Keratinocyte (primary cell): ENCODE measurements around the gene ZNF77. TPM values are rescaled to one million over a fixed set of nuclear protein-coding genes. Genes with fewer than 3 reads are reported as not detected.

Experiments
- DNase-seq: peaks from one replicate; pipeline ENCODE4 v3.0.0-alpha.2; 2011; ENCODE audit warnings: low read depth, missing footprints, low spot score
- FAIRE-seq: peaks from 2 replicates; lab custom pipeline; 2011; peaks lifted over from hg19 to GRCh38; lab: Jason Lieb, UNC
- H2AFZ ChIP-seq: 2 replicates; pipeline ENCODE4 v1.6.0; 2012; ENCODE audit warnings: low read length, control low read depth, inconsistent platforms; ENCODE audit not compliant: control insufficient read depth
- H3K27ac ChIP-seq: 2 replicates; pipeline ENCODE4 v1.5.1; 2011; ENCODE audit warnings: low read length; ENCODE audit not compliant: control insufficient read depth, insufficient read depth
- H3K27me3 ChIP-seq: 3 replicates; pipeline ENCODE4 v1.6.0; 2011; ENCODE audit warnings: low read length; ENCODE audit not compliant: control insufficient read depth, insufficient read depth; ENCODE audit errors: extremely low read depth
- H3K36me3 ChIP-seq, 2 experiments: 2 replicates in 1 of 2; 3 replicates in 1 of 2; pipeline ENCODE4 v1.5.1; 2011; ENCODE audit warnings: low read length in 2 of 2, mild to moderate bottlenecking in 1 of 2; ENCODE audit not compliant: control insufficient read depth in 2 of 2, insufficient read depth in 2 of 2; ENCODE audit errors: extremely low read depth in 1 of 2
- H3K4me1 ChIP-seq: 3 replicates; pipeline ENCODE4 v1.5.1; 2011; ENCODE audit warnings: low read length; ENCODE audit not compliant: control insufficient read depth, insufficient read depth; ENCODE audit errors: extremely low read depth
- H3K4me2 ChIP-seq: 3 replicates; pipeline ENCODE4 v1.6.0; 2011; ENCODE audit warnings: low read depth, low read length; ENCODE audit not compliant: control insufficient read depth, insufficient read depth; ENCODE audit errors: extremely low read depth
- H3K4me3 ChIP-seq, 3 experiments: fragments of 200-600 bp in 1 of 3; sonication (generic) in 1 of 3; 2 replicates in 2 of 3; 3 replicates in 1 of 3; pipeline ENCODE4 v1.5.1; 2011 to 2016; ENCODE audit warnings: low read length in 3 of 3, mild to moderate bottlenecking in 3 of 3, control low read depth in 2 of 3, inconsistent platforms in 1 of 3, low read depth in 1 of 3, mixed read lengths in 1 of 3, mixed run types in 1 of 3, moderate library complexity in 1 of 3; ENCODE audit not compliant: control insufficient read depth in 2 of 3, insufficient read depth in 2 of 3; ENCODE audit errors: extremely low read depth in 1 of 3
- H3K79me2 ChIP-seq: 2 replicates; pipeline ENCODE4 v1.6.0; 2012; ENCODE audit warnings: low read length; ENCODE audit not compliant: control insufficient read depth, insufficient read depth
- H3K9ac ChIP-seq: 3 replicates; pipeline ENCODE4 v1.6.0; 2011; ENCODE audit warnings: low read length; ENCODE audit not compliant: control insufficient read depth, insufficient read depth; ENCODE audit errors: extremely low read depth
- H3K9me1 ChIP-seq: 3 replicates; pipeline ENCODE4 v1.6.0; 2011; ENCODE audit warnings: low read length; ENCODE audit not compliant: control insufficient read depth, insufficient read depth; ENCODE audit errors: extremely low read depth
- H3K9me3 ChIP-seq: 2 replicates; pipeline ENCODE4 v1.5.1; 2012; ENCODE audit warnings: low read depth, low read length; ENCODE audit not compliant: control insufficient read depth
- H4K20me1 ChIP-seq: 3 replicates; pipeline ENCODE4 v1.6.0; 2011; ENCODE audit warnings: low read length; ENCODE audit not compliant: control insufficient read depth, insufficient read depth; ENCODE audit errors: extremely low read depth
- EZH2 ChIP-seq: IDR thresholded peaks from one replicate; pipeline ENCODE4 v1.6.1; 2012; ENCODE audit warnings: inconsistent platforms, mild to moderate bottlenecking, low read length, moderate library complexity
- dilution Hi-C: fragments of 300-500 bp; cut with MboI; formaldehyde crosslinking; loops from one replicate; pipeline ENCODE4 v1.7.0; 2020; ENCODE audit warnings: low sequenced_read_pairs; ENCODE audit not compliant: extremely low pct_ligation_motif_present
- polyA plus RNA-seq, 5 experiments: library from polyadenylated mRNA; depleted of rRNA in 3 of 5; stranded (reverse) in 3 of 5; stranded (forward) in 1 of 5; unstranded in 1 of 5; fragments of >200 nt; gene quantifications; 1 replicate in 1 of 5; 2 replicates in 3 of 5; 3 replicates in 1 of 5; pipeline versions ENCODE4 v1.2.1 to v1.2.3, GENCODE V29; 2011 to 2012; ENCODE audit warnings: missing spikeins in 2 of 5, low read depth in 1 of 5, low replicate concordance in 1 of 5
- TF ChIP-seq, protein P1 (sequence below), 3 experiments: IDR thresholded peaks in 1 of 3; conservative IDR thresholded peaks in 1 of 3; optimal IDR thresholded peaks in 1 of 3; 2 replicates in 2 of 3; 3 replicates in 1 of 3; pipeline versions ENCODE3 to v1.5.1; 2011; ENCODE audit warnings: low read length in 3 of 3, mild to moderate bottlenecking in 3 of 3, moderate library complexity in 2 of 3, control low read depth in 1 of 3, inconsistent platforms in 1 of 3; ENCODE audit not compliant: insufficient read depth in 2 of 3; ENCODE audit errors: extremely low read depth in 1 of 3

ZNF77 gene
- polyA plus RNA-seq, 1 donor (not counting 4 experiments of a cell fraction or from before 2014, with no cell fraction given), result 6.0 TPM

DNA sequence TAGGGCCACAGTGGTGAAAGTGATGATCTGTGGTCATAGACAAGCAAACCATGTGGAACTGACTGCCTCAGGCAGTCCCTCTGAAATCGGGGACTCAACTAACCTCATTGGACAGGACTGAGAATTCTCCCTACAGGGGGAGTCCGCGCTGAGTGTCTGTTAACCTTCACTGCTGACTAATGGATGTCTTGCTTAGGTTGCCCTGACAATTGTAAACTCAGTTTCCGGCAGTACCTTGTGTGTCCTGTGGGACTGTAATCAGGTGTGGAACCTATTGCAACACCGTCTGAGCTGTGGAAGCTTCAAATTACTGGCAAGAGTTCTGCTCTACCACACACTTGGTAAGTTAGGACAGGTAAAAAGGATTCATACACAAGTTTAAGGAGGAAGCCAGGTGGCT lies 21.8 kb downstream of the ZNF77 start:
- H2AFZ ChIP-seq, result no peak overlapping the region
- no peak overlapping the region for H3K9ac ChIP-seq
- dilution Hi-C loops, result no loop called here
- peak overlapping the region; percentile 34 for H3K27ac ChIP-seq
- no peaks in the 10 kb centered on the region for H3K27me3 ChIP-seq
- H3K36me3 ChIP-seq, result peaks cover under 1 to 3% of the 10 kb centered on the region in 2 experiments
- peaks cover 6% of the 10 kb centered on the region for H3K9me3 ChIP-seq
- TF ChIP-seq EZH2, result no peak
- TF ChIP-seq, protein P1, sequence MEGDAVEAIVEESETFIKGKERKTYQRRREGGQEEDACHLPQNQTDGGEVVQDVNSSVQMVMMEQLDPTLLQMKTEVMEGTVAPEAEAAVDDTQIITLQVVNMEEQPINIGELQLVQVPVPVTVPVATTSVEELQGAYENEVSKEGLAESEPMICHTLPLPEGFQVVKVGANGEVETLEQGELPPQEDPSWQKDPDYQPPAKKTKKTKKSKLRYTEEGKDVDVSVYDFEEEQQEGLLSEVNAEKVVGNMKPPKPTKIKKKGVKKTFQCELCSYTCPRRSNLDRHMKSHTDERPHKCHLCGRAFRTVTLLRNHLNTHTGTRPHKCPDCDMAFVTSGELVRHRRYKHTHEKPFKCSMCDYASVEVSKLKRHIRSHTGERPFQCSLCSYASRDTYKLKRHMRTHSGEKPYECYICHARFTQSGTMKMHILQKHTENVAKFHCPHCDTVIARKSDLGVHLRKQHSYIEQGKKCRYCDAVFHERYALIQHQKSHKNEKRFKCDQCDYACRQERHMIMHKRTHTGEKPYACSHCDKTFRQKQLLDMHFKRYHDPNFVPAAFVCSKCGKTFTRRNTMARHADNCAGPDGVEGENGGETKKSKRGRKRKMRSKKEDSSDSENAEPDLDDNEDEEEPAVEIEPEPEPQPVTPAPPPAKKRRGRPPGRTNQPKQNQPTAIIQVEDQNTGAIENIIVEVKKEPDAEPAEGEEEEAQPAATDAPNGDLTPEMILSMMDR (optimal IDR thresholded peaks at IDR 0.05 in 1 of 3, IDR thresholded peaks at IDR 0.05 in 1 of 3, conservative IDR thresholded peaks at IDR 0.05 in 1 of 3; ENCODE audit: extremely low read depth in 1 of 3, insufficient read depth in 2 of 3, low read length in 3 of 3), result peak; percentile 18 to 38 (median 37)
- H4K20me1 ChIP-seq, result no peaks in the 10 kb centered on the region
- H3K4me3 ChIP-seq, result no peak overlapping the region
- peaks cover 12% of the 10 kb centered on the region for H3K4me1 ChIP-seq
- H3K4me2 ChIP-seq, result peak overlapping the region; percentile 0
- no peaks in the 10 kb centered on the region for H3K79me2 ChIP-seq
- DNase-seq, result no peak
- H3K9me1 ChIP-seq, result no peaks in the 10 kb centered on the region
- peak; percentile 79 for FAIRE-seq

DNA sequence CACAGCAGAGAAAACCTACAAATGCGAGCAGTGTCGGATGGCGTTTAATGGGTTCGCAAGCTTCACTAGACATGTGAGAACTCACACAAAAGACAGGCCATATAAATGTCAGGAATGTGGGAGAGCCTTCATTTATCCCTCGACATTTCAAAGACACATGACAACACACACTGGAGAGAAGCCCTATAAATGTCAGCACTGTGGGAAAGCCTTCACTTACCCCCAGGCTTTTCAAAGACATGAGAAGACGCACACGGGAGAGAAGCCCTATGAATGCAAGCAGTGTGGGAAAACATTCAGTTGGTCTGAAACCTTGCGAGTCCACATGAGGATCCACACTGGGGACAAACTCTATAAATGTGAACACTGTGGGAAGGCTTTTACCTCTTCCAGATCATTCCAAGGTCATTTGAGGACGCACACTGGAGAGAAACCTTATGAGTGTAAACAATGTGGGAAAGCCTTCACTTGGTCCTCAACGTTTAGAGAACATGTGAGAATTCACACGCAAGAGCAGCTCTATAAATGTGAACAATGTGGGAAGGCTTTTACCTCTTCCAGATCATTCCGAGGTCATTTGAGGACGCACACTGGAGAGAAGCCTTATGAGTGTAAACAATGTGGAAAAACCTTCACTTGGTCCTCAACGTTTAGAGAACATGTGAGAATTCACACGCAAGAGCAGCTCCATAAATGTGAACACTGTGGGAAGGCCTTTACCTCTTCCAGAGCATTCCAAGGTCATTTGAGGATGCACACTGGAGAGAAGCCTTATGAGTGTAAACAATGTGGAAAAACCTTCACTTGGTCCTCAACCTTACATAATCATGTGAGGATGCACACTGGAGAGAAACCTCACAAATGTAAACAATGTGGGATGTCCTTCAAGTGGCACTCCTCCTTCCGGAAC lies 27.2 kb downstream of the ZNF77 start:
- Histone ChIP-seq H3K4me3 (no peak overlapping the region), H3K79me2 (peaks cover 21% of the 10 kb centered on the region), H3K36me3 (peaks cover 19 to 36% of the 10 kb centered on the region in 2 experiments), H3K27ac (no peak overlapping the region), H3K9me1 (no peaks in the 10 kb centered on the region), H2AFZ (no peak overlapping the region), H3K4me2 (no peak overlapping the region), H4K20me1 (no peaks in the 10 kb centered on the region), H3K9me3 (peaks cover 29% of the 10 kb centered on the region), H3K4me1 (no peaks in the 10 kb centered on the region), H3K27me3 (no peaks in the 10 kb centered on the region), H3K9ac (no peak overlapping the region)
- no peak for TF ChIP-seq EZH2
- TF ChIP-seq, protein P1 (optimal IDR thresholded peaks at IDR 0.05 in 1 of 3, IDR thresholded peaks at IDR 0.05 in 1 of 3, conservative IDR thresholded peaks at IDR 0.05 in 1 of 3; ENCODE audit: extremely low read depth in 1 of 3, insufficient read depth in 2 of 3, low read length in 3 of 3), result no peak
- DNase-seq (no peak), FAIRE-seq (peak; percentile 83)
- dilution Hi-C loops, result no loop called here
